AG09309 (cell line): ENCODE measurements around the gene KLK2.

Source experiments
- DNase-seq: peaks from one replicate; pipeline ENCODE4 v3.0.0-alpha.2; 2010; ENCODE audit warnings: low read depth
- H3K4me3 ChIP-seq: 2 replicates; pipeline ENCODE4 v1.5.1; 2011; ENCODE audit warnings: mild to moderate bottlenecking, low read depth, low read length, moderate library complexity; ENCODE audit not compliant: control insufficient read depth
- TF ChIP-seq, protein P1 (sequence below): IDR thresholded peaks from 2 replicates; pipeline ENCODE4 v1.5.1; 2011; ENCODE audit warnings: mild to moderate bottlenecking, low read depth, low read length, inconsistent platforms; ENCODE audit not compliant: insufficient read depth, control insufficient read depth; ENCODE audit errors: missing control alignments

Gene KLK2

DNA sequence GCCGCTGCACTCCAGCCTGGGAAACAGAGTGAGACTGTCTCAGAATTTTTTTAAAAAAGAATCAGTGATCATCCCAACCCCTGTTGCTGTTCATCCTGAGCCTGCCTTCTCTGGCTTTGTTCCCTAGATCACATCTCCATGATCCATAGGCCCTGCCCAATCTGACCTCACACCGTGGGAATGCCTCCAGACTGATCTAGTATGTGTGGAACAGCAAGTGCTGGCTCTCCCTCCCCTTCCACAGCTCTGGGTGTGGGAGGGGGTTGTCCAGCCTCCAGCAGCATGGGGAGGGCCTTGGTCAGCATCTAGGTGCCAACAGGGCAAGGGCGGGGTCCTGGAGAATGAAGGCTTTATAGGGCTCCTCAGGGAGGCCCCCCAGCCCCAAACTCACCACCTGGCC, at the start of gene KLK2:
TSS of gene KLK2 (plus strand) at position 384 of the 400 bp plus-strand sequence. CDS start 35 bp downstream, outside the sequence.
- no peak within 1 kb of the TSS for H3K4me3 ChIP-seq
- TF ChIP-seq, protein P1, sequence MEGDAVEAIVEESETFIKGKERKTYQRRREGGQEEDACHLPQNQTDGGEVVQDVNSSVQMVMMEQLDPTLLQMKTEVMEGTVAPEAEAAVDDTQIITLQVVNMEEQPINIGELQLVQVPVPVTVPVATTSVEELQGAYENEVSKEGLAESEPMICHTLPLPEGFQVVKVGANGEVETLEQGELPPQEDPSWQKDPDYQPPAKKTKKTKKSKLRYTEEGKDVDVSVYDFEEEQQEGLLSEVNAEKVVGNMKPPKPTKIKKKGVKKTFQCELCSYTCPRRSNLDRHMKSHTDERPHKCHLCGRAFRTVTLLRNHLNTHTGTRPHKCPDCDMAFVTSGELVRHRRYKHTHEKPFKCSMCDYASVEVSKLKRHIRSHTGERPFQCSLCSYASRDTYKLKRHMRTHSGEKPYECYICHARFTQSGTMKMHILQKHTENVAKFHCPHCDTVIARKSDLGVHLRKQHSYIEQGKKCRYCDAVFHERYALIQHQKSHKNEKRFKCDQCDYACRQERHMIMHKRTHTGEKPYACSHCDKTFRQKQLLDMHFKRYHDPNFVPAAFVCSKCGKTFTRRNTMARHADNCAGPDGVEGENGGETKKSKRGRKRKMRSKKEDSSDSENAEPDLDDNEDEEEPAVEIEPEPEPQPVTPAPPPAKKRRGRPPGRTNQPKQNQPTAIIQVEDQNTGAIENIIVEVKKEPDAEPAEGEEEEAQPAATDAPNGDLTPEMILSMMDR = no peak

DNA sequence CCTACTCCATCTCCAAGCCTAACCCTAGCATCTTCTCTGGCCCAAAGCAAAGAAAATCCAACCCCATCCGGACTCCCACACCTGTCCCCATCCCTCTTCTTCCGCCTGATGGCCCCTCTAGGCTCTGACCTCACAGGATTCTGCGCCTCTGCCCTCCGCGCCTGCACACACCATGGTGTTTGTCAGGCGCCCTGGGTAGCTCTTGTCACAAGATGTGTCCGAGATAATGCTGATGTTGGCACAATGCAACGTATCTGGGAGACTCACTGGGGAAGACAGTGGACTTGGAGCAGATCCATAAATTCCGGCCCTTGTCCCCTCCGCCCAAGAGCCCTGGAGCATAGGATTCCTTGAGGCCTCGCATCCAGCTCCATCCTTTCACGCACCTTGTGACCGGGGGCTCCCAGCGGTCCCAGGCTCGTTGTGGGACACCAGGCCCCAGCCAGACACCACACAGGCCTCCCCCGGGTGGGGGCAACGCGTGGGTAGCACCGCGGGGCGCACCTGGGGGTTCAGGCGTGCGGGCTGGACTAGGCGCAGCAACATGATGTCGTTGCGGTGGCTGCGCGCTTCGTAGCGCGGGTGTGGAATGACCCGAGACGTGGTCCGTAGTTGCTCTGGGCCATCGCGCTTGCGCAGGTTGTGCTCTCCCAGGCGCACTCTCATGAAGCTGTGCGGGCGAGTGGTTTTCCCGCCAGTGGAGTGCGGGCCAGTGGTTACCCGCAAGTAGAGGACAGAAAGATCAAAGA, 46.6 kb upstream of the KLK2 start:
- TF ChIP-seq, protein P1 = no peak
- no peak overlapping the region for H3K4me3 ChIP-seq
- no peak for DNase-seq

More for the DNA sequence above, at the start of gene KLK2:
- DNase-seq = no peak

DNA sequence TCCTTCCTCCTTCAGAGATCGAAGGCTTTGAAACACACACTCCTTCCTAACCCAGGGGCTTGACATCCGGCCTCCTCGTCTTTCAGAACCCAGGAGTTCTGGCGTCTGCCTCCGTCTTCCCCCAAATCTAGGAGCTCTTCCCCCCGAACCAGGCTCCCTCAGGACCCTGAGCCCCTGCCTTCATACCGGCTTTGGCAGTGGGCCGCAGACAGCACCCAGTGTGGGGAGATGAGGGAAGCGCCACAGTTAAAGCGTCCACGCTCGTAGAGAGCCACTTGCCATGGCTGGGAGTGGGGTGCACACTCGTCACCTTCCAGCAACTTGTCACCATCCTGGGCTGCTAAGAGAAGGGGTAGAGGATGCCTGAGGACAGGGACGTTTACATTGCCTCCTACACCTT, 45.8 kb upstream of the KLK2 start:
- TF ChIP-seq, protein P1 = no peak
- DNase-seq = no peak
- H3K4me3 ChIP-seq = no peak overlapping the region

GRCh38 chr19:50829801-50830200, 43.4 kb upstream of the KLK2 start:
- TF ChIP-seq, protein P1 = no peak
- DNase-seq = no peak
- H3K4me3 ChIP-seq = no peak overlapping the region

DNA sequence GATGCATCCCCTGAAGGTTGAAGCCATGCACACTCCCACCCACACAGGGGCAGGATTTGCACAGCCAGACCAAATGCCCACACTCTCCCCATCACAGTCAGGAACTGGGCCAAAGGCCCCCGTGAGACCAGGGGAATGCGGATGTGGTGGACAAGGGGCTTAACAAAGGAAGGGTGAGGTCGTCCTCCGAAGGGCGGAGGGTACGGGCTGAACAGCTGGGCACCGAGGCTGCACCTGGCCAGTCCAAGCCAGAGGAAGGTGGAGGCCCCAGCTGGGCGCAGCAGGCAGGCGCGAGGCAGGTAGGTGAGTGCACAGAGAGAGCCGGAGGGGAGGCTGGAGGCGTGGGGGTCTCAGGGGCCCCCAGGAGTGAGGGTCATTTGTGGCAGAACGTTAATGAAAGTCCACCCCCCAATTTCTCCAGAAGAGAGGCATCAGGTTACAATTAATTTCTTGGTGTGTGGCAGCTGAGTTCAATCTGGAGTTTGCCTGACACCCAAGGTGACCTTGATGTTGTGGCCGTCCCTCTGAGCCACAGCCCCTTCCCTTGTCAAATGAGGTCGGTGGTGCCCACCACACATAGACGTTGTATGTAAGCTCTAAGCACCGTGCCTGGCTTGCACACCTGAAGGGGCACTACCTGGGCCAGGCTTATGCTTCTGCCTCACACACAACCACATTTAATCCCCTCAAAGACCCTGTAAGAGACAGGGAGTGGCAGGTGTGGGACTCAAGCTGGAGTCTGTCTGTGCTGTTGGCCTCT, 42.8 kb upstream of the KLK2 start:
- TF ChIP-seq, protein P1 = no peak
- no peak for DNase-seq
- H3K4me3 ChIP-seq = no peak overlapping the region

DNA sequence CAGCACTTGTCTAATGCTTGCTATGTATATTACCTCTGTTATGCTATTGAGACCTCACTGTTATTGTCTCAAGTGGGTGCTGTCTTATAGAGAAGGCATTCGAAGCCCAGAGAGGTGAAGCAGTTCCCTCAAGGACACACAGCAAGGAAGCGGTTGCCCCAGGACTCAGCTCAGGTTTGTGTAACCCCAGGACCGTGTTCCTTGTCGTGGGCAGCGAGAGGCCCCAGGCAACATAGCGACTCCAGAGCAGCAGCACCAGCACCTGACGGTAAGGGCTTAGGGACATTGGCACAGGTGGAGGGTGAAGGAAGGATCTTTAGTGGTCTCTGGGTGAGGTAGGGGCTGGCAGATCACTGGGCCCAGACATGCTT, 42.2 kb upstream of the KLK2 start:
- H3K4me3 ChIP-seq = no peak overlapping the region
- no peak for DNase-seq
- TF ChIP-seq, protein P1 = no peak
